ENCODE data around the gene CCDC188.

GRCh38 chr22:20145832-20146223, 5.0 kb downstream of the CCDC188 start:
- TF ChIP-seq POLR2A (IDR thresholded peaks at IDR 0.05) = no peak
- no peak for TF ChIP-seq CTCF (IDR thresholded peaks at IDR 0.05)
